GM19239 (cell line): ENCODE data around the gene CPNE4.

Experiments used
- DNase-seq: peaks from one replicate; pipeline ENCODE4 v3.0.0; 2011; ENCODE audit warnings: low spot score; ENCODE audit not compliant: insufficient read length
- FAIRE-seq: peaks from 2 replicates; lab custom pipeline; 2011; peaks lifted over from hg19 to GRCh38; lab: Jason Lieb, UNC

The CPNE4 gene

DNA sequence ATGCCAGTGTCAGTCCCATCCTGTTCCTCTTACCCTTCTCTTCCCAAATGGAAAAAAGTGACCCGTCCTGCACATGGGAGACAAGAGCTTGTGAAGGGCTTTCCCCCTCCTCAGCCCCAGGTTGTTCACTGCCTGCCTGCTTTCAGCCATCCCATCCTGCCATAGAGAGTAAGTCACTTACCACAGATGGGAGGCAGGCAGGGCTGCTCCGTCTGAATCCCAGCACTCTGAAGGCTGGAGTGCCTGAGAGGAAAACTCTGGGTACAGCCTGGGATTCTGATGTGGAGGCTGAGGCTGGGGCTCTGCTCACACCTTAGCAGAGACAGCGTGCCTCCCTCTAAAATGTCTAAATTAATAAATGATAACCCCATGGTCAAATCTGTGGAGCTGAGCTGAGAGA, 14.8 kb downstream of the CPNE4 start:
- no peak for FAIRE-seq
- no peak for DNase-seq

DNA sequence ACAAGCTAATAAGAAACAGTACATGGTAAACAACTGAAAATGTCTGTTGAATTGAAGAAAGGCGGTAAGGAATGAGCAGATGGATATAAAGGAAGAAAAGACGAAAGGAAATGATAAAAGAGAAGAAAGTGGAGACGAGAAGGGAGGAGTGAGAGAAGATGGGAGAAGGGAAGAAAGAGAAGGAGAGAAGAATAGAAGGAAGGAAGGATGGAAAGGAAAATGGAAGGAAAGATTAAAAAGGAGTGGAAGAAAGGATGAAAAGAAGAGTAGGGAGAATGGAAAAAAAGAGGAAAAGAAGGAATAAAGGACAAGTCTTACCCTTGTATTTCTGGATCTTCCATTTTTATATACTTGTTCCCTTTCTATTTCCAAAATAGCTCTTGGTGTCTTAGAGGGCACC, 17.7 kb downstream of the CPNE4 start:
- FAIRE-seq, result no peak
- no peak for DNase-seq

DNA sequence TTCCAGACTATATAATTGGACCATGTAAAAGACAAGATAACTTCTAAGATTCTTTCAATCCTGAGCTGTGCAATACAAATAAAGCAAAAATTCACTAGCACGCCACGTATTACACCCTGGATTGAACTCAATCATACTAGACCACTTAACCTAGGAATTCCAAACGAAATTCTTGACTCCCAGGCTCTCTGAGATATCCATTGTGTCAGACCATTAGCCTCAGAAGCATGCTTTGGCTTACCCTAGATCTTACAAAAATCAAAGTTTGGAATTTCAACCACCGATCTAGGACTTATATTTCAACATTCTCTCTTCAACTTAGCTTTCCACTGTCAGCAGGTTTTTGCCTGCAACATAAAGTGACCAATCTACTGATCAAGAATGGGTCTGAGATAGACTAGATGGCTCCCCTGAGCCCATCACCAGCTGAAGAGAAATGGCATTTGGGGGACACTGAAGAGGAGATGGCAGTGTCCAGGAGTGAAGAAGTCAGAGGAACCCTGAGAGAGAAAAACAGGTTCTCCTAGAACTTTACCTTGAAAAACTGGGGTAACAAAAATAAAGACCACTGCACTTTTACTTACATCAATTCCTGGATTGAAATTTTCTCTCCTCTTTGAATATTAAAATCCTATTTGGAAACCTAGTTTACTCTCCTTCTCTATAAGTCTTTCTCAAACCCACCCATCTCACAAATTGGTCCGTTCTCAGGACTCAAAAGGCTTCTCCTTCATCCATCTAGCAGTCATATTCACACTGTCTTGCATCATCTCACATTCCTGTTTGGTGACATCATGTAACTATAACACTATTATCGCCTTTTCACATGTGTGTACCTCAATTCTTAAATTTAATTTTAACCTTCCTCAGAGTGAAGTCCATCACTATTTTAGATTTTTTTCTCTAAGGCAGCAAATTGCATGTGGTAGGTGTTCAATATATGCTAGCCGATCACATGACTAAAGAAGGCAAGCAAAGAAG, 18.5 kb downstream of the CPNE4 start:
- FAIRE-seq, result no peak

DNA sequence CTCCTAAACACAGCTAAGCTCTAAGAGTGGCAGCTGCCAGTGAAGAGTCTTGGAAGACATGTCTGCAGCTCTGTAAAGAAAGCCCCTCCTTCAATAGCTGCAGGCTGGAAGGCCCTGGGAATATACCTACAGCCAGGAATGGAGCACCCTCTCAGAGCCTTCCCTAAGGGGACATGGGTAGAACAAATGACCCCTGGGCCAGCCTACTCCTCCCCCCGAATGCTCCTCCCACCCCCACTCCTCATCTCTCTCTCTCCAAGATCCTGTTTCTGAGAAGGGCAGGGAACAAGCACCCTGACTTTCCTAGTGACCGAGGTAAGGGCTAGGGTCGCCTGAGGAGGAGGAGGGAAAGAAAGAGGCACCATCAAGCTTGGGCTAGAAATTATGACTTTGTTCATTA, 20.7 kb downstream of the CPNE4 start:
- no peak for DNase-seq
- FAIRE-seq, result no peak

More for the DNA sequence above, 18.5 kb downstream of the CPNE4 start:
- DNase-seq, result no peak

DNA sequence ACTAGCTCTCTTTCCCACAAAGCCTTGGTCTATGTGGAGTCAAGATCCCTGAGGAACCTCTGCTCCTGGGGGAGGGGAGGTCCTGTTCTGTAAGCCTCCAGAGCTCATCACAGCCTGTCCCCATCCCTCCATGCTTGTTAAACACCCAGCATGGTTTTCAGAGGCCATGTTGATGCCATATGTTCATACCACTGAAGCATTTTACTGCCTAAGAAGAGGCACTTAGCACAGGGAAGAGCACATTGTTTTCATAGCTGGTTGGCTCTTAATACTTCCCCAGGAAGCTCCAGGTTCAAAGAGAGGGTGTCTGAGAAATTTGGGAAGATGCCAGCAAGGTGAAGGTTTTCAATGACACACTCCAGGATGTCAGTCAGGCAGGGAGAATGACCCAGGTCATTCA, 25.6 kb downstream of the CPNE4 start:
- DNase-seq (no peak), FAIRE-seq (no peak)

DNA sequence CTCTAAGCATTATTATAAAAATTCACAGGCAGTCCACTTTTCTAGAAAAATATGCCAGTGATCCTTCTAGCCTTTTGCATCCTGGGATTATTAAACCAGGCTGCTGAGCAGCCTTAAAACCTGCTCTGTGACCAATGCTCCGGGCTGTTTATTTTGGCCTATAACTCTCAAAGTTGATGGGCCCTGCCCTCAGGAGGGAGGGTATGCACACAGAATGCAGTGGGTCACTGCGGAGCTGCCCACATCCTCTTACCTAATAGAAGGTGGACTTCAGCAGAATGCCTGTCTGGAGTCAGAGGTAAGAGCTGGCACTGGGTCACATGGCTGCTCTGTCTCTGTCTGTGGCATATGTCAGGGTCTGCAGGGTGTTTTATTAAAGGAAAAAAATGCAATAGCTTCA, 26.0 kb downstream of the CPNE4 start:
- FAIRE-seq (no peak), DNase-seq (no peak)

DNA sequence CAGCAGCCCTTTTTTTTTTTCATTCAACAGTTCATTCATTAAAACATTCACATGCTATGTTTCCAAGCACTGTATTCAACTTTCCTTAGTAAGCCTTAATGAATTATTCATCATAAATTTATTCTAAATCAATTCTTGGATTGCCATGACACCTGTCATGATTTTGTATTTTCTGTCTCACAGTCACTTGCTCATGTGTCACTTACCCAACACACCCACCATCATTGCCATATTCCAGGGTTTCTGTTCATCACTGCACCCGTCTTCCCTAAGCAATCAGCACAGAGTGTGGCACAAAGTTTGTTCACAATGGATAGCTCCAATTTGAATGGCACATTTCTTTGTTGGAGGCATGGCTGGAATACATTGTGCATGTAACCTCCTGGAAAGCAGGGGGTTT, 27.2 kb downstream of the CPNE4 start:
- DNase-seq (no peak), FAIRE-seq (no peak)

DNA sequence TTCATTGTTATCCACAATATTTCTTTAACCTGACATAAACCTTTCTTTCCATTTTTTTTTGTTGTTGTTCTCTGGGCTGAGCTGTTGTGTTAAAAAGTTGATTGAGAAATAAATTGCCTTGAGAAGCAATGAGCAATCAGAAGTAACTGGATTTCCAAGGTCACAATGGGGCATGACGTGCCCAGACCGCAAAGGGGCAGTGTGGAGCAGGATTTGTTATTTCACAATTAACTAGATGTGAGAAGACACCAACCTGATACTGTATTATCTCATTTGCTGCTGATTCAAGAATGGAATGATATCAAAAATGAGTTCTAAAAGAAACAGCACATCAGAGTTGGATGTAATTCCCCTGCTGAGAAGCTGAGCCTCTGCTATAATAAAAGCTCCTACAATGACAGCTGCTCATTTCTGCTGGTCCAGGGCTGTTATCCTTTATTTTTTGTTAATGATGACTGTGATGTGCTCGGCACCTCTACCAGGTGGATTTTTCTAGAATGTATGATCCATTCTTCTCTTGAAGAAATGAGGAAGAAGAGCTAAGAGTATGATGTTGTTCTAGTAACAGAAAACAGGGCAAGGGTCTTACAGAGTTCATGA, 28.1 kb downstream of the CPNE4 start:
- FAIRE-seq (peak; percentile 81), DNase-seq (peak; percentile 5)

DNA sequence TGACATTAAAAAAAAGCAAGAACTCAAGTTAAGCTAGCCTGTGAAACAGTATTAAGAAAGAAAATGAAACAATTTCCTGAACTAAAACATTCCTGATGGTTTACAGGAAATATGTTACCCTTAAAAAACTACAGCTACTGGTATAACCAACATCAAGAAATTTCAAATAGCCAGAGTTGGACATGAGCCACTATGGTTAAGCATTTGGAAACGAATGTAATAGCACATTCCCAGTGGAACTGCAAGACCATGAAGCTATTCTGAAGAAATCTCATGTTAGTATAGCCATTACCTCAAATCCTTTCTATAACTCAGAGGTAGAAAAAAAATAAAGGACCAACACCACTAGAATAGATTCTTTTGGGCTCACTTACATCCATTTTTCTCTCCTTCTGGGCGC, 30.2 kb downstream of the CPNE4 start:
- FAIRE-seq (no peak), DNase-seq (no peak)

DNA sequence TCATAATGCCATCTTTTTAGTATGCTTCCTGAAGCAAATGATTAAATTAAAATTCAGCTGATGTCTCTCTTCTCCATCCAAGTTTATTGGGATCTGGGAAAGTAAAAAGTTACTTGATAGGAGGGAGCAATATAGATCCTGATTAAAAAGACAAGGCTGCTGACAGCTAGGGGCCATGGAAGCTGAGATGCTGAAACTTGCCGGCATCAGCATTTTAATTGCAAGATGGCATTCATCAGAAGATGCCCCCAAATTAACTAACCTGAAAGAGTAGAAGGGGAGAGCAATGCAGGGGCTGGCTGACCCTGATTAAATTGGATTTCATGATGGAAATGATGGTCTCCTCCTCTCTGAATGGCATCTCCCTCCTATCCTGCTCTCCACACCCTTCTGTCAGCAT, 31.1 kb downstream of the CPNE4 start:
- FAIRE-seq (no peak), DNase-seq (no peak)

DNA sequence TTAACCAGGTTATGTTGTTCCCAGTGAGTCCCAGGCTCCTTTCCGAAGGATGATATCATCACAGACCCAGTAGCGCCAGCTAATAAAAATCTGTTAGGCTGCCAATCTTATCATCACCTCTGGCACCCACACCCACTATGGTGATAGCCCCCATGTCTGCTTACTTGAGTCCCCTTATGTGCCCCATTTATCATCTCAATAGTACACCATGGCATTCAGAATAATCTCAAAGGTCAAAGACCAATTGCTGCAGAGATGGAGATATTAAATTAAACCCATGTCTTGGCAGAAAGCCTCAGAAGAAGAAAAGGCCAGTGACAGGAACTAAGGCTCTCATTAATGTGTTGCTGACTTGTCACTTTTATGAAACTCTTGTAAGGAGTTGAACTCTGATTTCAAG, 32.8 kb downstream of the CPNE4 start:
- no peak for DNase-seq

DNA sequence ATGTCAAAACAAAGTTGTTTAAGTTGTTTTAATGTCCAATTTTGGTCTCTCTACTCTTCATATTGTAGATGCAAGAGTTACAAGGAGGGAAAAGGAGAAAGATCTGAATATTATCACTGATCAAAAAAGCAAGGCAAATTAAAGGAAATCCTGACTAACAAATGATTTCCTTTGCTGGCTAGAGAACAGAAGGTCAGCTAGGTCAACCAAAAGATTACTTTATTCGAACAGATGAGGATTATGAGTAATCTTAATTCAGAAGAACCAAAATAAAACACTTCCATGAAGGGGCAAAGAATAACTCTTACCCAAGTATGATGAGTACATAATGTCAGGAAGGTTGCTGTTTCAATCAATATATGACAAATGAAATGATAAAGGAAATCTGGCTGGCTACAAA, 33.8 kb downstream of the CPNE4 start:
- no peak for DNase-seq
- no peak for FAIRE-seq

More for the DNA sequence above, 32.8 kb downstream of the CPNE4 start:
- no peak for FAIRE-seq

DNA sequence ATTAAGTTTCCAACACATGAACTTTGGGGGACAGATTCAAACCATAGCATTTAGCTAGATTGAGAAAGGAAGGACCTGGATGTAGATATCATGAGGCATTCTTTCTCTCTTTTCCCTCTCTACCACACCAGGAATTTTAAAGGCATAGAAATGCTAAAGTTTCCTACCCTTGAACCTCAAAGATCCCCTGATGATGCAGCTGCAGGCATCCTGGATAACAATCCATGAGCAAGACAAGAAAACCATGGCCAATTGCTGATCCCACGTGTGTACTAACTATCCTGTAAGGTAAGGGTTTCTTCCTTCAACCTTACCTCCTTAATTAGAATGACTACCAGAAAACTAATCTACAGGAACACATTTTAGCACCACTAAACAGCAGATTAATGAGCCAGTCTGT, 36.8 kb downstream of the CPNE4 start:
- no peak for DNase-seq
- no peak for FAIRE-seq

DNA sequence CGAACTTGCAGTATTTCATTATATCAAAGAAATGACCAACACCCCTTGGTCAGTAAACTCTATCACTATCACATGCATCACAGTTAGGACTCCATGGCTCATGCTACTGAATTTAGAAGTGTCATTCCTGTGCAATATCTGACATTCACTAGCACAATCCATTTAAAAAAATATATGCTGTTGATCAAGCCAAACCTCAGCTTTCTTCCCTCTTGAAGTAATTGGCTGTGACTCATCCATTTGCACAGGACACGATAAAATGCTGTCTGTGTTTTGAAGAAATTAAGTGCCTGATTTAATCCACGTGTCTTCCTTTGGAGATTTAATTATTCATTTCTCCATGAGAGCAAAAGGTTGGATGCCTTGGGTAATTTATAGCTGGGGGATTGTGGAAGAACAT, 38.9 kb downstream of the CPNE4 start:
- DNase-seq, result no peak

DNA sequence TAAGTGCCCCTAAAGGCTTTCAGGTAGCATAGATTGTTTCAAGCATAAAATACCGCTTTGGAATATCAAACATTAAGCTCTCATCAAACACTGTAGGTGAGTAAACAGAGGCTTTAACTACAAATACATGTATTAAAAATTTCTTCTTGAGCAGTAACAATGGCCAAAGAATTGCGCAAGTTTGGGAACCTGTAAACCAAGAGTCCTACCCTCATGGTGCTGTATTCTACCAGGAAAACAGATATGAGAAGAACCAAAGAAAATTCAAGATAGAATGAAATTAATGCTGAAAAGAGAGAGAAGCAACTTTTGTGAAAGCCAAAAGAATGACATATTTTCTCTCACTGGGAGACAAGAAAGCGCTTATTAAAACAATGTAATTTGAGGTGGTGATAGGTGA, 45.5 kb downstream of the CPNE4 start:
- FAIRE-seq (no peak), DNase-seq (no peak)

More for the DNA sequence above, 38.9 kb downstream of the CPNE4 start:
- no peak for FAIRE-seq

DNA sequence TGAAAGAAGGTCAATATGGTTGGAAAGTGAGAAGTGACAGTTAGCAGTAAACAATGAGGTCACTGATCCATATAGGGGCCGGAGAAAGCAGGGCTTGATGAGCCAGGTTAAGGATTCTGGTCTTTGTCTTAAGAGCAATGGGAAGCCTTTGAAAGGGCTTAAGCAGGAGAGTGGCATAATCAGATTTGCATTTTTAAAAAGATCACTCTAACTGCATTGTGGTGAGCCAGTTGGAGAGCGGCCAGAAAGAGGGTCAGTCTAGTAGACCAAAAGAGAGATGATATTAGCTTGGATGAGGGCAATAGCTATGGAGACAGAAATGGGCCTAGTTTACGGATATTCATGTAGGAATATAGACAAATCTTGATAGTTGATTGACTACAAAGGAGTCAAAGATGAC, 46.6 kb downstream of the CPNE4 start:
- DNase-seq, result no peak
- FAIRE-seq, result no peak

DNA sequence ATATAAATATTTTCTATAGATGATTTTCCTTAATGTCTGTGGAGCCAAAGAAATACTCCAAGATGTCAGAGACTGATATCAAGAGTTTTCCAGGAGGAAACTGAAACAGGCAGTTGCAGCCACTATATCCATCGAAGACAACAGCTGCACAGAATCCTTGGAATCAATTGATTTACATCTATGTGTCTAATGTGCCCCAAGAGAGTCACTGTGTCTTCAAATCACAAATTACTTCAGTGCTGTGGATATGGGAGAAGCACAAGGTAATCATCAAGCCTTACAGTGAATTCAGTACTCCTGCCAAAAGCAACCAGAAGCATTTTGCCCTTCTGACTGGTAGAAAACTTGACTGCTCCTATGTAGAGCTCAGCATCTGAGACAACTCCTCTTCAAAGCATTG, 51.1 kb downstream of the CPNE4 start:
- FAIRE-seq, result no peak

DNA sequence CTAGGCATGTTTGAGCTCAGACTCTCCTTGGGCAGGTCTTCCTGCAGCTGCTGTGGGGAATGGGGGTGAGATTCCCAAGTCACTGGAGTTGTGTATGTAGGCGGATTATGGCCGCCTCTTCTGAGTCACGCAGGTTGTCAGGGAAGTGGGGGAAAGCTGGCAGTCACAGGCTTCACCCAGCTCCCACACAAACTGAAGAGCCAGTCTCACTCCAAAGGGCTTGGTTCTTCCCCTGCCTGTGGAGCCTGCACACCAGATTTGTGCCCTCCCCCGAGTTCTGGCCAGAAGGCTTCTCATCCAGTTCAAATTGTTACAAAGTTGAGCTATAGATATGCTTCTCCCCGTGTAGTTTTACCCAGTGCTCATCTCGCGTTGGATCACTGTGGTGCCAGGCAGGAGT, 53.5 kb downstream of the CPNE4 start:
- FAIRE-seq (no peak), DNase-seq (no peak)

More for the DNA sequence above, 51.1 kb downstream of the CPNE4 start:
- no peak for DNase-seq

DNA sequence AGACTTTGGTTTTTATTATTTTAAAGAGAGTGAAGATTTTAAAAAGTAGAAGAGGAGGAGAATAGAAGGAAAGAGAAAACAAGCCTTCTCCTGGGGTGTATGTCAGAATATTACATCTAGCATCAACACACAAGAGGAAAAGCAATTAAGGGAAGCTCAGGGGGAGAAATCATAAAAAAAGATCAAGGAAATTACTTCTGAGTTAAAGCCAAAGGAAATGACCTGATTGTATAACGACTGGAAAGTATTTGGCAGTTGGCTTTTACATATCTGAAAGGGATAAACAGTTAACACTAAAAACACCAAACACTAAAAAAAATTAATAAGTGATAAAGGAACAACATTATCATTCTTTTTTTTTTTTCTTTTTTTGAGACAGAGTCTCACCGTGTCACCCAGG, 58.4 kb downstream of the CPNE4 start:
- no peak for FAIRE-seq
- no peak for DNase-seq

DNA sequence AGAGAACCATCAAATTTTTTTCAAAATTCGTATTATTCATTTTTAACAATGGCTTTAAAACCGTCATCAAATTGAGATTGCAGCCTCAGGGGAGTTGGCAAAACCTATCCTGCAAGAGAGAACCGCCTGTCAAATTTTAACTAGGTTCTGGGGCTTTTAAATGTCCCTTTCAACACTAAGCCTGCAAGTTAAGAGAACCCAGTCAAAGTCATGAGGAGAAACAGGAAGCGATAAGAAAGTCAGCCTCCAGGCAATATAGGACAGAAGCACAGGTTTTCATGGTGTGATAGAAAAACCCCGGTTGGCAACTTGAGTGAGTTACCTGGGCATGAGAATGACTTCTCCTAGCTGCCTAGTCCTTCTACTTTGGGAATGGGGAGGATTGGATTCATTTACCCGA, 59.8 kb downstream of the CPNE4 start:
- DNase-seq (no peak), FAIRE-seq (no peak)

DNA sequence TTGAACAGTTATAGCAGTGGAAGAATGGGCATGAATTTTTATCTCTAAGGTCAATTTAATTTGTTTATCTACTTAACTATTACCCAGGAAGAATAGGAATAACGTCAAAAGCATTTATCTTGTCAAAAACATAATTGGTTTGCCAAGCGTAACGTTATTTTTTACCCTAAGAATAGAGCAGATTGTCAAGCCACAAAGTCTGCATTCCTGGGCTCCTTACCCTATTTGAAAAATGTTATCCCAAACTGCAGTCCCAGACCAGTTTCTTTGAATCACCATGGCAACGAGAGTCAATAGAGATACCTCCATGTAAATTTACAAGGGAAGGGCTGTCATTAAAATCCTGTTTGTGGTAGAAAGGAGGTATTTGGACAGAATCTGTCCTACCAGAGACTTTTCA, 61.1 kb downstream of the CPNE4 start:
- FAIRE-seq (no peak), DNase-seq (no peak)

DNA sequence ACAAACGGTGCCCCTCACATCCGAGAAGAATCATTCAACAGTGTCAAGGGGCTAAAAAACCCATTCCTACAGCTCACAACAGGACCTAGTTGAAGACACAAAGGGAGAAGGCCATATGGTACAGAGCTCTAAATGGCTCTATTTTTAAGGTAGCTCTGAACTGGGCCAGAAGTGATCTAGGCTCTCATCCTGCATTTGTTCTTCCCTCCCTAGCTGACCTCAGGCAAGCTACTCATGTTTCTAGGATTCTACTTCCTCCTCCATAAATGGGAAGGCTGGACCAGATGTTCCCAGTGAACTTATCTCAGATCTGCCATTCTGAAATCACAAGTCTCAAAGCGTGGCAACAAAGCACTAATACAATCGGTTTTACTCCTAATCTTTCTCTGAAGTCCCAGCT, 62.3 kb downstream of the CPNE4 start:
- DNase-seq (no peak), FAIRE-seq (no peak)
